Measurements from ENCODE around the gene DAPK2. TPM values are rescaled to one million over a fixed set of nuclear protein-coding genes. Genes with fewer than 3 reads are reported as not detected.

The DAPK2 gene
- total and polyA plus RNA-seq, 2 donors (not counting 1 experiment from before 2014, with no cell fraction given): 14.4 to 21.4 TPM

DNA sequence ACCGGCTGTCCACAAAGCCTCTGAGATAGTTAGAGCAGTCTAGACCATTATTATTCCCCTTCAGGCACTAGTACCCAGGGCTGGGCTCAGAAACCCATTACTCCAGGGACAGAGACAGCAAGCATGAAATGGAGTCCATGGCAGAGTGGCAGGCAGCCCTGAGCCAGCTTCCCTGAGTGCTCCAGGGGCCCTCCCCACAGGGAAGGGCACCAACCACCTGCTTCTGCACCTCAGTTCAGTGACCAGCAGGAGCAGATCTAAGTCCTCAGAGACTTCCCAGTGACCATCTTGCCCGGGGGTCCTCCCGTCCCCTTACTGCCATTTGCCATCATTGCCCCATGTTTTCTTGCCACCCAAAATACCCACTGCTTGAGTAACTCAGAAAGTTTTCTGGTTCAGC lies 62.0 kb downstream of the DAPK2 start:
- H3K4me2 ChIP-seq (ENCODE audit: extremely low read depth, insufficient read depth, low read length): no peak overlapping the region
- no peaks in the 10 kb centered on the region for H3K36me3 ChIP-seq (ENCODE audit: control insufficient read depth, insufficient read depth, low read length)
- H3K27ac ChIP-seq (ENCODE audit: insufficient read depth, low read length): no peak overlapping the region
- H3K79me2 ChIP-seq (ENCODE audit: control insufficient read depth, insufficient read depth, low read length): no peaks in the 10 kb centered on the region
- H3K9ac ChIP-seq (ENCODE audit: insufficient read depth, low read length): no peak overlapping the region
- DNase-seq (ENCODE audit: low read depth in 2 of 2): no peak
- TF ChIP-seq CTCF (conservative IDR thresholded peaks at IDR 0.05 in 1 of 2, IDR thresholded peaks at IDR 0.05 in 1 of 2; ENCODE audit: low read depth in 1 of 2, low read length in 2 of 2) (no peak), EZH2 (IDR thresholded peaks at IDR 0.05; ENCODE audit: low read length, missing control alignments) (no peak)
- no peaks in the 10 kb centered on the region for H3K9me3 ChIP-seq (ENCODE audit: control insufficient read depth, insufficient read depth, low read depth, low read length)
- no peaks in the 10 kb centered on the region for H3K4me1 ChIP-seq (ENCODE audit: control insufficient read depth, extremely low read depth, insufficient read depth, low read length)
- no peak overlapping the region for H3K4me3 ChIP-seq (replicated peaks in 1 of 4; ENCODE audit: control extremely low read depth in 1 of 4, insufficient read depth in 1 of 4, low read depth in 3 of 4, low read length in 4 of 4)
- H4K20me1 ChIP-seq (ENCODE audit: control insufficient read depth, extremely low read depth, insufficient read depth, low read length): no peaks in the 10 kb centered on the region
- H2AFZ ChIP-seq (ENCODE audit: low read length): no peak overlapping the region
- no peaks in the 10 kb centered on the region for H3K27me3 ChIP-seq (ENCODE audit: control insufficient read depth, insufficient read depth, low read length)

GRCh38 chr15:63983061-63983711 lies 63.1 kb downstream of the DAPK2 start:
- Histone ChIP-seq H3K27ac (ENCODE audit: insufficient read depth, low read length) (no peak overlapping the region), H3K36me3 (ENCODE audit: control insufficient read depth, insufficient read depth, low read length) (no peaks in the 10 kb centered on the region), H3K9ac (ENCODE audit: insufficient read depth, low read length) (no peak overlapping the region), H3K9me3 (ENCODE audit: control insufficient read depth, insufficient read depth, low read depth, low read length) (no peaks in the 10 kb centered on the region), H3K4me2 (ENCODE audit: extremely low read depth, insufficient read depth, low read length) (no peak overlapping the region), H4K20me1 (ENCODE audit: control insufficient read depth, extremely low read depth, insufficient read depth, low read length) (no peaks in the 10 kb centered on the region), H3K4me3 (replicated peaks in 1 of 4; ENCODE audit: control extremely low read depth in 1 of 4, insufficient read depth in 1 of 4, low read depth in 3 of 4, low read length in 4 of 4) (no peak overlapping the region), H3K4me1 (ENCODE audit: control insufficient read depth, extremely low read depth, insufficient read depth, low read length) (no peaks in the 10 kb centered on the region), H2AFZ (ENCODE audit: low read length) (no peak overlapping the region), H3K79me2 (ENCODE audit: control insufficient read depth, insufficient read depth, low read length) (no peaks in the 10 kb centered on the region), H3K27me3 (ENCODE audit: control insufficient read depth, insufficient read depth, low read length) (no peaks in the 10 kb centered on the region)
- DNase-seq (ENCODE audit: low read depth in 2 of 2): no peak
- TF ChIP-seq CTCF (conservative IDR thresholded peaks at IDR 0.05 in 1 of 2, IDR thresholded peaks at IDR 0.05 in 1 of 2; ENCODE audit: low read depth in 1 of 2, low read length in 2 of 2) (peak in 1 of 2 donors; percentile 14), EZH2 (IDR thresholded peaks at IDR 0.05; ENCODE audit: low read length, missing control alignments) (no peak)

DNA sequence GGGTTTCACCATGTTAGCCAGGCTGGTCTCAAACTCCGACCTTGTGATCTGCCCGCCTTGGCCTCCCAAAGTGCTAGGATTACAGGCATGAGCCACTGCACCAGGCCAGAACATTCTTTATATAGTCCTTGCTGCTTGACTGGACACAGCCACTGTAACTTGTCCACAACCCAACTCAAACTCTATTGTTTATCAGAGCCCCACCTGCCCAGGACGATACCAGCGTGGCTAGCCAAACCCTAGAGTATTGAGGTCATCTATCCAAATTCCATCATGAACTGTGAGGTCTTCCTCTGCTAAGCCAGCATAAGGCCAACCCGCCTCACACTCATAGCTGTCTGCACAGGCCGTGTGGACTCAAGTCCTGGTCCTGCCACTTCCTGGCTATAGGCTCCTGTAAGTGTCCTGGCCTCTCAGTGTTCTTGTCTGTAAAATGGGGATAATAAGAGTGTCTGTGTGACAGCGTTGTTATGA lies 63.9 kb downstream of the DAPK2 start:
- Histone ChIP-seq H3K9ac (ENCODE audit: insufficient read depth, low read length) (no peak overlapping the region), H3K9me3 (ENCODE audit: control insufficient read depth, insufficient read depth, low read depth, low read length) (no peaks in the 10 kb centered on the region), H3K79me2 (ENCODE audit: control insufficient read depth, insufficient read depth, low read length) (no peaks in the 10 kb centered on the region), H3K4me2 (ENCODE audit: extremely low read depth, insufficient read depth, low read length) (no peak overlapping the region), H2AFZ (ENCODE audit: low read length) (no peak overlapping the region), H3K27me3 (ENCODE audit: control insufficient read depth, insufficient read depth, low read length) (no peaks in the 10 kb centered on the region), H3K4me1 (ENCODE audit: control insufficient read depth, extremely low read depth, insufficient read depth, low read length) (no peaks in the 10 kb centered on the region), H3K27ac (ENCODE audit: insufficient read depth, low read length) (no peak overlapping the region), H3K36me3 (ENCODE audit: control insufficient read depth, insufficient read depth, low read length) (no peaks in the 10 kb centered on the region), H4K20me1 (ENCODE audit: control insufficient read depth, extremely low read depth, insufficient read depth, low read length) (no peaks in the 10 kb centered on the region), H3K4me3 (replicated peaks in 1 of 4; ENCODE audit: control extremely low read depth in 1 of 4, insufficient read depth in 1 of 4, low read depth in 3 of 4, low read length in 4 of 4) (no peak overlapping the region)
- TF ChIP-seq EZH2 (IDR thresholded peaks at IDR 0.05; ENCODE audit: low read length, missing control alignments) (no peak), CTCF (conservative IDR thresholded peaks at IDR 0.05 in 1 of 2, IDR thresholded peaks at IDR 0.05 in 1 of 2; ENCODE audit: low read depth in 1 of 2, low read length in 2 of 2) (no peak)
- DNase-seq (ENCODE audit: low read depth in 2 of 2): no peak

All from fibroblast of lung (primary cell).